ENCODE data around the gene GAD1.

Gene GAD1

GRCh38 chr2:170846314-170846713 is 29.6 kb downstream of the GAD1 start:
- DNase-seq: no peak

DNA sequence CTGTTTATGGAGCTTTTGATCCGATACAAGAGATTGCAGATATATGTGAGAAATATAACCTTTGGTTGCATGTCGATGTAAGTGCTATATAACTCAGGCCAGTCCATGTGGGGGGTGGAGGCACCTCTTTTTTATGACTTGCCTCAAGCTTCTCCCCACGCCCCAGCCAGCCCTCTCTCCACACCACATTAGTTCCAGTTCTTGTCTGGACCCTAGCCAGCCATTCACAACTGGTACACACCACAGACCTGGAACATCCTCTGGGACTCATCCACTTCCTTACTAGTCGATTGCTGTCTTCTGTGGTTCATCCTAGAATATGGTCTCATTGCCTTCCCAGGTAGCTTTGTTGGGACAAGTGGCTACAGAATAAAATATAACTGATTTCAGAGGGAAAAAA is 31.0 kb downstream of the GAD1 start:
- DNase-seq: no peak

- no peak for DNase-seq
These were observed 31.9 kb downstream of the GAD1 start for GRCh38 chr2:170848587-170848986.

- DNase-seq: no peak
These were observed 33.6 kb downstream of the GAD1 start for GRCh38 chr2:170850251-170850650.

- DNase-seq: no peak
These were observed 34.9 kb downstream of the GAD1 start for GRCh38 chr2:170851635-170852034.

GRCh38 chr2:170856066-170856465 is 39.4 kb downstream of the GAD1 start:
- DNase-seq: no peak

DNA sequence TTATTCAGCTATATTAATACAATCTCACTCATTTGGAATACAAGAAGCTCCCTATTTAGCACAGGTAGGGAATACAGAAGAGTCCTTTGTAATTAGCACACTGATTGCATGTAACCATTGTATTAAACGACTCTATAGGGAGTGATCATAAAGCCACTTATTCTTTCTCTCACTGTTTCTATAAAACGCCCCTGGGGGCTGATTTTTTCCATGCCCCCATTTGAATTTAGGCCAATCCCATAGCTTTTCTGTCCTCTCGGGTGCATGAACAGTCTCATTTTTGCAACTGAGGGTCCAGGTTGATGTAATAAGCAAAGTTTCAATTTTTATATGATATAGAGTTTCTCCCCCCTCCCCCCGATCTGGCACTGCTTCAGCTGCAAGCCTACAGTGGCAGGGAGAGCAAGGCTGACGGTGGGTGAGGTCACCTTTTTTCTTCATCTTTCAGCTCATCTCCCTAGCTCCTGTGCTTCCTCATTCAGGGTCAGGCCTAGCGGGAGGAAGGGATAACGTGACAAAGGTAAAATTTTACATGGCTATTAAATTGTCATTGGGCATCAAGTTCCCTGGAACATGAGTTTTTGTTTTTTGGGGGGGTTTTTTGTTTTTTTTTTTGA is 45.7 kb downstream of the GAD1 start:
- DNase-seq: no peak

GRCh38 chr2:170863087-170863486 is 46.4 kb downstream of the GAD1 start:
- DNase-seq: no peak

- no peak for DNase-seq
These were observed 52.3 kb downstream of the GAD1 start for GRCh38 chr2:170869036-170869435.

DNA sequence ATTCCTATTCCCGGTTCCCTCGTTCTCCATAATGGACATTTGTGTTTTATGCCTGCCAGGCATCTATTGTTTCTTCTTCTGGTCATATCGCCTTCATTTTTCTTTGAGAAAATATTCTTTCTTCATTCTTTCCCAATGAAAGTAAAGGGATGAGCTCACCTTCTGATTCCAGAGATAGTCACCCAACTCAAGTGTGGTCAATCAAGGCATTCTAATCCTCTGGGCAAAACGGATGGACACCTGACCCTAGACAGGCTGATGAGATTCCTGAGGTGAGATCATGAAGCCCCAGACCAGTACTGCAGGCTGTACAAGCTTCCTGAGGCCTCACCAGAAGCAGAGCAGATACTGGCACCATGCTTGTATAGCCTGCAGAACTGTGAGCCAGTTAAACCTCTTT is 52.8 kb downstream of the GAD1 start:
- no peak for DNase-seq

GRCh38 chr2:170873035-170873692 is 56.5 kb downstream of the GAD1 start:
- peak; percentile 83 to 93 for DNase-seq

DNA sequence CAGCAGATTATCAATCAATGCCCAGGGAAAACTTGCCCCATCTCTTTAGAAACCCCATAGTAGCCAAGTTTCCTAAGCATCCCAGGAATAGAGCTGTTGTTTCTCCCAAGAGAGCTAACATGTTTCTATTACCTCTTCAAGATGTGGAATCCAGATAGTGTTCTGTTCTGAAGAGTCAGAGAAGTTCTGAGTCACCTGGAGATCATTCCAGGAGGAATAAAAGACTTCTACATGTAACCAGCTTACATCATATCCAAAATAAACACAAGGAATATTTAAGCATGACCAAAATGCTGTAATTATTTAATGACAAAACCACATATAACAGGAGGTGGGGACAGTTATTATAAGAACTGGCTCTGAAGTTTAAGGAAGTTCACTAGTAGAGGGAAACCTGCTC is 61.4 kb downstream of the GAD1 start:
- no peak for DNase-seq

DNA sequence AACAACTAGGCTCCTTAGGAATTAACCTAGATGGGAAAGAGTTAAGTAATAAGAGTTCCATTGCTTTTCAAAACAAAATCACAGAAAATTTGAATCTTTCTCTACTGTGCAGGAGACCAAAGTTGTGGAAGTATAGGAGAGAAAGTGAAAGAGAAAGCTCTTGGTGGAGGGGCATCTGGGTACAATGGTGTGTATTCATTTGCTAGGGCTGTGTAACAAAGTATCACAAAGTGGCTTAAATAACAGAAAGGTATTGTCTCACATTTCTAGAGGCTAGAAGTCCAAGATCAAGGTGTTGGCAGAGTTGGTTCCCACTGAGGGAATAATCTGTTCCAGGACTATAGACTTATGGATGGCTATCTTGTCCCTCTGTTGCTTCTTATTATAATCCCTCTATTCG is 61.8 kb downstream of the GAD1 start:
- no peak for DNase-seq

DNA sequence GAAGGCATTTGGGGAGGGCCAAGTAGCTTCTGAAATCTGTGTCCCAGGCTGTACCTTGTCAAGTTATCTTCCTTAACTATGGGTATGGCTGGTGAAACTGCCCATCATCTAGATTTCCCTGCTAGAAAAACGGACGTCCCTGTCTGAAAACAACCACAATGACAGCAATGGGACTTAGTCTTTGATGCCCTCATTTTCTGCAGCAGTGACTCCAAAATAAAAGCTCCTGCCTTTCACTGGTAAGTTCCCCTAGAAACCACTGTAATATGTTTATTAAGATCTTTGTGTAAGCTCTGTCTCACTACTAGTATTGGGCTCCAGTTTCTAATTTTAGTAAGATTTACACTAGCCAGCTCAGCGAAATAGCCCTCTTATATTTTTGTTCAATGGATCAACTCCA is 65.2 kb downstream of the GAD1 start:
- no peak for DNase-seq

- no peak for DNase-seq
These were observed 66.1 kb downstream of the GAD1 start for GRCh38 chr2:170882758-170883157.

DNA sequence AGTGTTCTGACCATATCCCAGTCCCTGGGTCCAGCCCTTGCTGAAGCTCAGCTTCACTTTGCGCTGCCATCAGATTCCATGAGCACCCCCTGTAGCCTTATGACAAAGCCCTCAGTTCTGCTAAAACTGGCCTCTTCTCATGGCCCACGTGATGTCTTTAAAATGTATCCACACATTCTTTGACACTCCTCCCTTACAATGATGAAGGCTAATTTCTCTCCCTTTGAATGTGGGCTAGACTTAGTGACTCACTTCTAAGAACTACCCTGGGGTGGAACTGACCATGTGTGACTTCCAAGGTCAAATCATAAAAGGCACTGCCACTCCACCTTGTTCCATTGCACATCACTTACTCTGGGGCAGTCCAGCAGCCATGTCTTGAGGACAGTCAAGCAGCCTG is 67.0 kb downstream of the GAD1 start:
- DNase-seq: no peak

- DNase-seq: no peak
These were observed 68.6 kb downstream of the GAD1 start for GRCh38 chr2:170885130-170885791.

- no peak for DNase-seq
These were observed 69.7 kb downstream of the GAD1 start for GRCh38 chr2:170886386-170886785.

- DNase-seq: no peak
These were observed 70.8 kb downstream of the GAD1 start for GRCh38 chr2:170887496-170887895.

DNA sequence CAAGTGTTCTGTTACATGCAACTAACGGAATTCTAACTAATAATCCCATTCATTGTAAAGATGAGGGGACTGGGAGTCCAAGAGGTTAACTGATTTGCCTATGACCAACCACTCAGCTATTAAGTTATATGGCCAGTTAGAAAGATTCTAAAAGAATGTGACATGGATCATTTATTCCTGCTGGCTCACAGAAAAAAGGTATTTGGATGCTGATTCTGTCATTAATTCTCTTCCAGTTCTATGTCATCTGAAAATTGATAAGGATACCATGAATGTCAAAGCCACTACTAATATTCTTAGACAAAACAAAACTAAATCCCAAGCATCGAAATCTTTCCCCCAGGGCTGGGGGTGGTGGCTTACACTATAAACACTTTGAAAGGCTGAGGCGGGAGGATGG is 71.2 kb downstream of the GAD1 start:
- no peak for DNase-seq

- no peak for DNase-seq
These were observed 75.2 kb downstream of the GAD1 start for GRCh38 chr2:170891893-170892292.

DNA sequence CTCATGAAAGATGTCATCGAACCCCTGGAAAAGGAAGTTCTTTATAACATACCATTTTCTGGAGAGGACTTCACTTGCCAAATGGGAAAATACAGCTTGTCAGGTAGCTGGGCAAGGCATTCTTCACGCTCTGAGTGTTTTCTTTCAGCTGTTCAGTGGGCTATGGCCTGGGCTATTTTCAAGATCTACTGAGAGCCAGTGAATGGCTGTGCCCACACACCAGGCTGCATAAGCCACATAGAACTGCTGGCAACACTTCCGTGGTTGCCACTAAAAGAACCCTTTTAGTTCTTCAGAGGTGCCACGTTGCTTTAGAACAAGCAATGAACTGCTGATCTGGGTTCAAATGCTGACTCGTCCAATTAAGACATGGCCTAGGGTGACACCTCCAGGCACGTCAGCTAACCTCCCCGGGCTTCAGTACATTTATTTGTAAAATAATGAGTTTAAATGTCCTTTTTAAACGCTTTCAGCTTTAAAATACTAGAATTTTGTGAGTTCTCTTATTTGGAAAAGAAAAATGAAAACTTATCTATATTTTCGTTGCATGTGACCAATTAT is 75.8 kb downstream of the GAD1 start:
- no peak for DNase-seq

DNA sequence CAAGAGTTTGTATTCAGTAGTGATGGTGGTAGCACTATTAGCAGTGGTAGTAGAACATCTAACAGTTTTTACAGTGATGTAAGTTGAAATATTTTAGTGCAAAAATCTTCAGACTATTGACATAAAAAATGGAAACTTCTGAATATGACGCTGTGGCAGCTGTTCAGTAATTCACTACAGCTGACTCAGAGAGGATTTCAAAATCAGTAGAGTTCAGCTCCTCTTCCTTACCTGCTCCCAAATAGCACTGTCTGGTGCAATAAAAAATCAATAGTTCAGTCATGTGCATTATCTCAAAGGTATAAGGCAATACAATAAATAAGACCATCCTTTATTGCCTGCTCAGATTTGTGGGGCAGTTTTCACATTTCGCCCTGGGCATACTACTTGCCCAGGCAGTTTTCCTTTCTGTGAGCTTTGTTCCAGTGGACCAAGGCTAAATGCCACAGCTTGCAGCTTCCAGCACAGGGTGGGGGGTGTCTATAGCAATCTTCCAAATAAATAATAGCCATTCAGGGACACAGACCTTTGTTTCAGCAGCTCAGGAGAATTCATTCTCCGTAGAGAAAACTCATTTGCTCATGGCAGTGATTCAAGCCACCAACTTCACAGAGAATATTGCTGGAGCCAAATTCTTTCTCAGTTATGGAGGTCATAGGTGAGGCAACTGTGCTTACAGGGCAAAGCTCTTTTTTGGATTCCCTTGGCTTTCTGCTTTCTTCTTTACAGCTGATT is 78.5 kb downstream of the GAD1 start:
- DNase-seq: no peak

DNA sequence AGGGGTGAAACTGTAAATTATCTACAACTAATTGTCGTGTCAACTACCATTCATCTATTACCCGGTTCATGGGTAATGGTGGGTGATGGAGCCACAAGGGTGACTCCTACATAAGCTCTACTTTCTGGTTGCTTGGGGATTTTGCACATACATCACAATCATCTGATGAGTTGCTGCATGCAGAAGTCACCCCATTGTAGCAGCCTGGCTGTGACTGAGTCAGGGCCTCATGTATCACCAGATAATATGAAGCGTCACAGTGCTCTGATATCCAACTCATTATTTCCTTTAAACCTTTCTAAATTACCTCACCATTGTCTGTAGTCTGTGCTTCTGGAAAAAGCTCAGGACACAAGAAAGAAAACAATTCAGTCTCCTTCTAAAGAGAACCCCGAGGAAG is 79.9 kb downstream of the GAD1 start:
- DNase-seq: no peak

Measured in Kasumi-1 (cell line).